Measurements from ENCODE around the gene HBA1. TPM values are rescaled to one million over a fixed set of nuclear protein-coding genes. Genes with fewer than 3 reads are reported as not detected.

The HBA1 gene
- total and polyA plus RNA-seq, 9 of the 15 experiments (the other 6 are each of a cell fraction or from before 2014, with no cell fraction given): 128 to 2,388 (median 380) TPM

DNA sequence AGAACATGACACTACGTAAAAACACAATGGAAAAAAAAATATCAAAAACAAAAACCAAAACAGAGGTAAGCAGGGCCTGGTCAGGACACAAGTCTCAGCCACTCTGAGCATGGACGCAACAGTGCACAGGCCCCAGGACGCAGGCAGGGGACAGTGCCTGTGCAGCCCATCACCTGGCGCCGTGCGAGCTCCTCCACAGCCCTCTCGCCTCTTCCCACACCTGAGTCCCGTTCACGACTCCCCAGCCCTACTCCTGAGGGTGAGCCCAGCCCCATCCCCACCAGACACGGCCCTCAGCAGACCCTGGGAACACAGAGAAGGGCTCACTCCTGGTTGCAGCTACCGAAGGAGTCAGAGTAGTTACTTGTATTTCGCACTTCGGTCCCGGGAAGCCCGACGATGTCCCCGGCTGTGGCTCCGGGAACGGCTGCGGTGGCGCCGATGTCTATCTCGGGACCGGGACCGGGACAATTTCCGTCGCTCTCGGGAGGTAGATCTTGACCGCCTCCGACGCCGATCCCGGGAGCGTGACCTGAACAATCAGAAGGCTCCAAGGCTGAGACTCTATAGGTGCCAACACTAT is 13.2 kb downstream of the HBA1 start:
- Histone ChIP-seq H3K4me1 (replicated peaks in 1 of 2; ENCODE audit: control insufficient read depth in 2 of 2, insufficient read depth in 2 of 2, low read length in 2 of 2) (peaks cover 0 to 13% of the 10 kb centered on the region in 2 experiments; a peak in 2 of 5 replicates), H3K9ac (ENCODE audit: insufficient read depth in 1 of 2, low read depth in 2 of 2, low read length in 2 of 2) (peak overlapping the region in 1 of 2 experiments; percentile 13; a peak in 1 of 4 replicates), H3K4me2 (ENCODE audit: insufficient read depth, low read length) (no peak overlapping the region), H3K27ac (ENCODE audit: extremely low read depth, low read depth, low read length) (no peak overlapping the region), H3K36me3 (ENCODE audit: control insufficient read depth, insufficient read depth, low read length) (peaks cover 80% of the 10 kb centered on the region), H3K27me3 (ENCODE audit: control insufficient read depth in 2 of 2, insufficient read depth in 2 of 2, low read length in 2 of 2) (no peaks in the 10 kb centered on the region), H3K9me3 (replicated peaks; ENCODE audit: control insufficient read depth, insufficient read depth, low read depth, low read length) (peaks cover 2% of the 10 kb centered on the region; the same call in 1 of the 2 replicates), H3K9me1 (ENCODE audit: control insufficient read depth, insufficient read depth, low read length) (no peaks in the 10 kb centered on the region), H3K4me3 (no peak overlapping the region), H4K20me1 (replicated peaks; ENCODE audit: control insufficient read depth, insufficient read depth, low read length) (no peaks in the 10 kb centered on the region), H2AFZ (ENCODE audit: low read depth, low read length) (no peak overlapping the region), H3K79me2 (ENCODE audit: control insufficient read depth, insufficient read depth, low read length) (no peaks in the 10 kb centered on the region; the same call in 2 of the 3 replicates)
- WGBS (ENCODE audit: insufficient coverage, low coverage, missing lambda C conversion rate): 98% methylated on average over 32 of the region's 34 CpGs
- FAIRE-seq: no peak
- intact Hi-C loops (cut with micrococcal nuclease) (no loop called here), in situ Hi-C loops (cut with MboI) (no loop called here)
- BruUV-seq (replicated peaks): no TSS peak
- no peak for ATAC-seq
- no peak for DNase-seq (ENCODE audit: extremely low read depth in 1 of 4, low spot score in 3 of 4)
- TF ChIP-seq HDAC8 (tag; IDR thresholded peaks at IDR 0.05) (no peak), ZNF507 (tag; conservative IDR thresholded peaks at IDR 0.05) (no peak), RBM14 (IDR thresholded peaks at IDR 0.05; ENCODE audit: borderline replicate concordance, insufficient read depth, low read depth, low read length) (no peak), POLR2G (IDR thresholded peaks at IDR 0.05; ENCODE audit: low read depth, low read length) (peak; percentile 57; the same call in 1 of the 2 replicates)
- CTCF ChIA-PET (ENCODE audit: low intra/inter-chr PET ratio): no interaction called here
- POLR2A ChIA-PET: no interaction called here

DNA sequence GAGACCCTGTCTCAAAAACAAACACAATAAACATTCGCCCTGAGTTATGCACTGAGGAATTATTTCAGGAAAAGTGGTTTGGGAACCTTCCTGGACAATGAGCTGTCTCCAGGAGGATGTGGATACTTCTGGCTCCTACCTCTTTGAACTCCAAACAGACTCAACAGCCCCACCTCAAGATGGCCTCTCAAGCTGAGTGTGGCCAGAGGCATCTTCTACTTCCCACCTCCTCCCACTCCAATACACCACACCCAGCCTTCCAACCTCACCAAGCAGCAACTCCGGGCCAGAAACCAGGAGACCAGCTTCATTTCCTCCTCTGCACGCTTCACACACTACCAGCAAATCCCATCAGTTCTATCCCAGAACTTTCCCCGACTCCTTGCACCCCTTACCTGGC is 15.4 kb downstream of the HBA1 start:
- ChIA-PET POLR2A (interaction anchor here (1.2 kb wide), 1 partner anchor 21 kb away, joined by 4 read pairs; no protein-coding TSS in a partner anchor), CTCF (ENCODE audit: low intra/inter-chr PET ratio) (no interaction called here)
- H3K27me3 ChIP-seq (ENCODE audit: control insufficient read depth in 2 of 2, insufficient read depth in 2 of 2, low read length in 2 of 2): no peaks in the 10 kb centered on the region
- no peak for TF ChIP-seq NR4A1 (CRISPR knock-in tag; IDR thresholded peaks at IDR 0.05)
- TF ChIP-seq NR4A1 (tag; IDR thresholded peaks at IDR 0.05): no peak
- no peak for TF ChIP-seq RB1 (IDR thresholded peaks at IDR 0.05; ENCODE audit: low read depth)
- no peak for TF ChIP-seq MCM5 (IDR thresholded peaks at IDR 0.05; ENCODE audit: low read depth)
- no peak for TF ChIP-seq BRCA1 (IDR thresholded peaks at IDR 0.05)
- no peak for TF ChIP-seq BRCA1 (CRISPR knock-in tag; IDR thresholded peaks at IDR 0.05)
- TF ChIP-seq ELF4 (CRISPR knock-in tag; IDR thresholded peaks at IDR 0.05): no peak
- no peak for TF ChIP-seq PTTG1 (tag; IDR thresholded peaks at IDR 0.05; ENCODE audit: low read depth)
- no peak for TF ChIP-seq ARID3B (CRISPR knock-in tag; IDR thresholded peaks at IDR 0.05; ENCODE audit: borderline replicate concordance)
- TF ChIP-seq, protein P1, sequence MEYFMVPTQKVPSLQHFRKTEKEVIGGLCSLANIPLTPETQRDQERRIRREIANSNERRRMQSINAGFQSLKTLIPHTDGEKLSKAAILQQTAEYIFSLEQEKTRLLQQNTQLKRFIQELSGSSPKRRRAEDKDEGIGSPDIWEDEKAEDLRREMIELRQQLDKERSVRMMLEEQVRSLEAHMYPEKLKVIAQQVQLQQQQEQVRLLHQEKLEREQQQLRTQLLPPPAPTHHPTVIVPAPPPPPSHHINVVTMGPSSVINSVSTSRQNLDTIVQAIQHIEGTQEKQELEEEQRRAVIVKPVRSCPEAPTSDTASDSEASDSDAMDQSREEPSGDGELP (CRISPR knock-in tag; IDR thresholded peaks at IDR 0.05; ENCODE audit: borderline replicate concordance): no peak
- no peak for TF ChIP-seq ZNF436 (CRISPR knock-in tag; IDR thresholded peaks at IDR 0.05)
- H3K79me2 ChIP-seq (ENCODE audit: control insufficient read depth, insufficient read depth, low read length): no peaks in the 10 kb centered on the region; the same call in 2 of the 3 replicates
- in situ Hi-C loops (cut with MboI): no loop called here
- peak overlapping the region in 1 of 2 experiments; percentile 22; a peak in 1 of 4 replicates for H3K9ac ChIP-seq (ENCODE audit: insufficient read depth in 1 of 2, low read depth in 2 of 2, low read length in 2 of 2)
- H2AFZ ChIP-seq (ENCODE audit: low read depth, low read length): no peak overlapping the region
- no peaks in the 10 kb centered on the region for H4K20me1 ChIP-seq (replicated peaks; ENCODE audit: control insufficient read depth, insufficient read depth, low read length)
- peaks cover 2% of the 10 kb centered on the region; the same call in 1 of the 2 replicates for H3K9me3 ChIP-seq (replicated peaks; ENCODE audit: control insufficient read depth, insufficient read depth, low read depth, low read length)
- no peak overlapping the region for H3K4me2 ChIP-seq (ENCODE audit: insufficient read depth, low read length)
- H3K4me1 ChIP-seq (replicated peaks in 1 of 2; ENCODE audit: control insufficient read depth in 2 of 2, insufficient read depth in 2 of 2, low read length in 2 of 2): peaks cover 0 to 9% of the 10 kb centered on the region in 2 experiments; a peak in 2 of 5 replicates
- DNase-seq (ENCODE audit: extremely low read depth in 1 of 4, low spot score in 3 of 4) (no peak), ATAC-seq (no peak), FAIRE-seq (no peak)
- H3K4me3 ChIP-seq: no peak overlapping the region
- no peaks in the 10 kb centered on the region for H3K9me1 ChIP-seq (ENCODE audit: control insufficient read depth, insufficient read depth, low read length)
- H3K36me3 ChIP-seq (ENCODE audit: control insufficient read depth, insufficient read depth, low read length): peaks cover 94% of the 10 kb centered on the region
- 84% methylated on average over 3 of the region's 4 CpGs for WGBS (ENCODE audit: insufficient coverage, low coverage, missing lambda C conversion rate)
- intact Hi-C loops (cut with micrococcal nuclease): no loop called here
- no peak overlapping the region for H3K27ac ChIP-seq (ENCODE audit: extremely low read depth, low read depth, low read length)
- BruUV-seq (replicated peaks): no TSS peak
